ENCODE data around the gene TNIP1.

DNA sequence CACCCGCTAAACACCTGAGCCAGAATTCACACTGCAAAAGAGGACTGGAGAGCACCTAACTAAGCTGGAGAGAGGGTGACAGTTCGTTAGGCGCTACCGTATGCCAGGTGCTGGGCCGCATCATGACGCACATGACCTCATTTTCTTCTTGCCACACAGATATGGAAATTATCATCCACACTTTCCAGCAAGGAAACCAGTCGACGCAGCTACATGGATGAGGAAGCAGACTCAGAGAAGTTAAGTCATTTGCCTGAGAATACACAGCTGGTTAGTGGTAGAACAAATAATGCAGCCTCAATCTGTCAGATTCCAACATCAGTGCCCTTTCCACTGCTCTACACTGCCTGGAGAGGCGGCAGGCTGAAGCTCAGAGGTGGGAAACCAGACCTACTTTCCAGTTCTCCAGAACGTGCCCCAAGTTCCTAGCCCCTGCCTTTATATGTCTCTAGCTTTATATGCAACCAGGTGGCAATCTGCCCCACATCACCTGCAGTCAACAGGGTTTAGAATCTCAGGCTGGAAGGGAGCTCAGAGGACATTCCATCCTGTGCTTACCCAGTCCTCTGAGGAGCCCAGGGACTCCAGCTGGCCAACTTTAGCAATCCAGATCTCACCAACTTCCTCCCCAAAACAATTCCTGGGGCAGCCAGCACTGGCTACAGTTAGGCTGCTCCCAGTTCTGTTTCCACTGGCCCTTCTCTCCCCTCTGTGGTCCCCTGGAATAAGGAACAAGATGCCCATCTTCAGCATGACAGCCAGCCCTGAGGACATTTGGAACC, 8.8 kb downstream of the TNIP1 start:
- TF ChIP-seq, protein P1, sequence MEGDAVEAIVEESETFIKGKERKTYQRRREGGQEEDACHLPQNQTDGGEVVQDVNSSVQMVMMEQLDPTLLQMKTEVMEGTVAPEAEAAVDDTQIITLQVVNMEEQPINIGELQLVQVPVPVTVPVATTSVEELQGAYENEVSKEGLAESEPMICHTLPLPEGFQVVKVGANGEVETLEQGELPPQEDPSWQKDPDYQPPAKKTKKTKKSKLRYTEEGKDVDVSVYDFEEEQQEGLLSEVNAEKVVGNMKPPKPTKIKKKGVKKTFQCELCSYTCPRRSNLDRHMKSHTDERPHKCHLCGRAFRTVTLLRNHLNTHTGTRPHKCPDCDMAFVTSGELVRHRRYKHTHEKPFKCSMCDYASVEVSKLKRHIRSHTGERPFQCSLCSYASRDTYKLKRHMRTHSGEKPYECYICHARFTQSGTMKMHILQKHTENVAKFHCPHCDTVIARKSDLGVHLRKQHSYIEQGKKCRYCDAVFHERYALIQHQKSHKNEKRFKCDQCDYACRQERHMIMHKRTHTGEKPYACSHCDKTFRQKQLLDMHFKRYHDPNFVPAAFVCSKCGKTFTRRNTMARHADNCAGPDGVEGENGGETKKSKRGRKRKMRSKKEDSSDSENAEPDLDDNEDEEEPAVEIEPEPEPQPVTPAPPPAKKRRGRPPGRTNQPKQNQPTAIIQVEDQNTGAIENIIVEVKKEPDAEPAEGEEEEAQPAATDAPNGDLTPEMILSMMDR (IDR thresholded peaks at IDR 0.05), result no peak
- no peak for TF ChIP-seq POLR2A (IDR thresholded peaks at IDR 0.05)

Measured in testis (tissue), 2 donors.